Endodermal cell (in vitro differentiated cells): ENCODE results near the gene KCNAB2. TPM values are rescaled to one million over a fixed set of nuclear protein-coding genes. Genes with fewer than 3 reads are reported as not detected.

Source experiments
- DNase-seq: peaks from one replicate; pipeline ENCODE4 v3.0.0-alpha.2; 2017
- H3K27ac ChIP-seq: 2 replicates; pipeline ENCODE4 v1.5.1; 2013; ENCODE audit warnings: mild to moderate bottlenecking, low read depth, low read length, moderate library complexity
- H3K27me3 ChIP-seq: 2 replicates; pipeline ENCODE4 v1.6.1; 2013; ENCODE audit warnings: mild to moderate bottlenecking, low read length, moderate library complexity; ENCODE audit not compliant: insufficient read depth, control insufficient read depth, poor library complexity, severe bottlenecking
- H3K36me3 ChIP-seq: 2 replicates; pipeline ENCODE4 v1.7.0; 2013; ENCODE audit warnings: mild to moderate bottlenecking, low read length, moderate library complexity; ENCODE audit not compliant: control insufficient read depth, insufficient read depth
- H3K4me1 ChIP-seq: one replicate; pipeline ENCODE4 v1.7.0; 2013; ENCODE audit warnings: low read length; ENCODE audit not compliant: control insufficient read depth, insufficient read depth
- H3K4me3 ChIP-seq: 2 replicates; pipeline ENCODE4 v1.5.1; 2013; ENCODE audit warnings: mild to moderate bottlenecking, low read length, moderate library complexity
- H3K9ac ChIP-seq: 2 replicates; pipeline ENCODE4 v1.6.1; 2013; ENCODE audit warnings: mild to moderate bottlenecking, low read length, moderate library complexity; ENCODE audit not compliant: poor library complexity, severe bottlenecking; ENCODE audit errors: extremely low read depth
- H3K9me3 ChIP-seq: 2 replicates; pipeline ENCODE4 v1.6.1; 2013; ENCODE audit warnings: mild to moderate bottlenecking, low read length, moderate library complexity; ENCODE audit not compliant: control insufficient read depth
- H3K27ac Mint-ChIP-seq: 2 replicates; pipeline ENCODE4 v1.8.0; 2020; ENCODE audit warnings: mixed read lengths
- H3K27me3 Mint-ChIP-seq: 2 replicates; pipeline ENCODE4 v1.8.0; 2021; ENCODE audit warnings: mild to moderate bottlenecking, mixed read lengths; ENCODE audit not compliant: insufficient read depth
- H3K36me3 Mint-ChIP-seq: 2 replicates; pipeline ENCODE4 v1.8.0; 2020; ENCODE audit warnings: low read depth, mixed read lengths
- H3K4me1 Mint-ChIP-seq: 2 replicates; pipeline ENCODE4 v1.8.0; 2020; ENCODE audit warnings: mixed read lengths
- H3K4me3 Mint-ChIP-seq: 2 replicates; pipeline ENCODE4 v1.8.0; 2020; ENCODE audit warnings: mild to moderate bottlenecking, moderate library complexity, mixed read lengths
- H3K9me3 Mint-ChIP-seq: 2 replicates; pipeline ENCODE4 v1.8.0; 2020; ENCODE audit warnings: mild to moderate bottlenecking, mixed read lengths
- WGBS, 2 experiments: methylation state at CpG; one replicate each; pipeline versions ENCODE4 v1.1.5 to v1.1.7; 2013; ENCODE audit warnings: missing lambda C conversion rate in 2 of 2, mixed read lengths in 1 of 2; ENCODE audit not compliant: insufficient coverage in 1 of 2, insufficient read length in 1 of 2; 5-methylcytosine and 5-hydroxymethylcytosine counted together
- long read RNA-seq, 4 experiments: library from polyadenylated mRNA in 2 of 4; library from RNA in 1 of 4; library from capped mRNA in 1 of 4; stranded (forward) in 3 of 4; unstranded in 1 of 4; transcript quantifications; one replicate each; pipeline ENCODE4 v2.0.0, GENCODE V29; 2020 to 2021; ENCODE audit warnings: inconsistent platforms in 1 of 4
- polyA plus RNA-seq, 2 experiments: library from polyadenylated mRNA; stranded (reverse); fragments of 50-300 nt; gene quantifications; one replicate each; pipeline ENCODE4 v1.2.3, GENCODE V29; 2013
- total RNA-seq, 2 donors: library from RNA; stranded (reverse); fragmentation: NEBNext Ultra II Directional in 1 of 2; extraction: Animal tissue kit (Norgen Biotek cat#: 25700) in 1 of 2; gene quantifications; 2 replicates in 1 of 2; 3 replicates in 1 of 2; pipeline ENCODE4 v1.2.1, GENCODE V29; 2021
- TF ChIP-seq, protein P1 (sequence below): fragments of 200-600 bp; sonication (generic); conservative IDR thresholded peaks from 2 replicates; pipeline ENCODE4 v1.5.0; 2021; ENCODE audit warnings: antibody characterized with exemption, mild to moderate bottlenecking

KCNAB2 gene
- total RNA-seq, result 10 to 100 TPM; 14.9 to 22.9 TPM
- 6.6 TPM for polyA plus RNA-seq (2013, experiment 1 of 2)
- polyA plus RNA-seq (2013, experiment 2 of 2), result 6.0 TPM
- long read RNA-seq, experiment 1, full-length matches to known transcripts, result 1 of 13 reads
- long read RNA-seq, experiment 1, partial matches to known transcripts, result 0 of 13 reads
- long read RNA-seq, experiment 1, other reads (novel, unspliced or antisense), result 12 of 13 reads
- long read RNA-seq, experiment 2, full-length matches to known transcripts, result 33 of 41 reads
- long read RNA-seq, experiment 2, partial matches to known transcripts, result 1 of 41 reads
- long read RNA-seq, experiment 2, other reads (novel, unspliced or antisense), result 7 of 41 reads
- long read RNA-seq, experiment 3, full-length matches to known transcripts, result 21 of 31 reads
- long read RNA-seq, experiment 3, partial matches to known transcripts, result 4 of 31 reads
- long read RNA-seq, experiment 3, other reads (novel, unspliced or antisense), result 6 of 31 reads
- long read RNA-seq, experiment 4, partial matches to known transcripts, result 2 of 3 reads
- long read RNA-seq, experiment 4, other reads (novel, unspliced or antisense), result 1 of 3 reads

- no peak for DNase-seq
- H3K4me3 Mint-ChIP-seq, result no peak within 1 kb of the TSS
- Histone ChIP-seq H3K36me3 (no peaks in the 10 kb centered on the region), H3K9ac (no peak within 1 kb of the TSS), H3K4me3 (no peak within 1 kb of the TSS), H3K27ac (no peak within 1 kb of the TSS), H3K9me3 (no peaks in the 10 kb centered on the region), H3K4me1 (no peaks in the 10 kb centered on the region), H3K27me3 (no peaks in the 10 kb centered on the region)
- 85 to 90% methylated on average over 9 to 15 of the region's 15 CpGs for WGBS, 2 experiments
- TF ChIP-seq, protein P1, sequence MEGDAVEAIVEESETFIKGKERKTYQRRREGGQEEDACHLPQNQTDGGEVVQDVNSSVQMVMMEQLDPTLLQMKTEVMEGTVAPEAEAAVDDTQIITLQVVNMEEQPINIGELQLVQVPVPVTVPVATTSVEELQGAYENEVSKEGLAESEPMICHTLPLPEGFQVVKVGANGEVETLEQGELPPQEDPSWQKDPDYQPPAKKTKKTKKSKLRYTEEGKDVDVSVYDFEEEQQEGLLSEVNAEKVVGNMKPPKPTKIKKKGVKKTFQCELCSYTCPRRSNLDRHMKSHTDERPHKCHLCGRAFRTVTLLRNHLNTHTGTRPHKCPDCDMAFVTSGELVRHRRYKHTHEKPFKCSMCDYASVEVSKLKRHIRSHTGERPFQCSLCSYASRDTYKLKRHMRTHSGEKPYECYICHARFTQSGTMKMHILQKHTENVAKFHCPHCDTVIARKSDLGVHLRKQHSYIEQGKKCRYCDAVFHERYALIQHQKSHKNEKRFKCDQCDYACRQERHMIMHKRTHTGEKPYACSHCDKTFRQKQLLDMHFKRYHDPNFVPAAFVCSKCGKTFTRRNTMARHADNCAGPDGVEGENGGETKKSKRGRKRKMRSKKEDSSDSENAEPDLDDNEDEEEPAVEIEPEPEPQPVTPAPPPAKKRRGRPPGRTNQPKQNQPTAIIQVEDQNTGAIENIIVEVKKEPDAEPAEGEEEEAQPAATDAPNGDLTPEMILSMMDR, result no peak
- H3K9me3 Mint-ChIP-seq, result no peaks in the 10 kb centered on the region
- H3K27ac Mint-ChIP-seq, result no peak within 1 kb of the TSS
- H3K4me1 Mint-ChIP-seq, result no peaks in the 10 kb centered on the region
- no peaks in the 10 kb centered on the region for H3K27me3 Mint-ChIP-seq
- no peaks in the 10 kb centered on the region for H3K36me3 Mint-ChIP-seq
Measured at GRCh38 chr1:6045561-6045960, at the start of gene KCNAB2. KCNAB2 (plus strand) TSS chr1:6045888; CDS start chr1:6051537, 5,649 bp downstream.

DNA sequence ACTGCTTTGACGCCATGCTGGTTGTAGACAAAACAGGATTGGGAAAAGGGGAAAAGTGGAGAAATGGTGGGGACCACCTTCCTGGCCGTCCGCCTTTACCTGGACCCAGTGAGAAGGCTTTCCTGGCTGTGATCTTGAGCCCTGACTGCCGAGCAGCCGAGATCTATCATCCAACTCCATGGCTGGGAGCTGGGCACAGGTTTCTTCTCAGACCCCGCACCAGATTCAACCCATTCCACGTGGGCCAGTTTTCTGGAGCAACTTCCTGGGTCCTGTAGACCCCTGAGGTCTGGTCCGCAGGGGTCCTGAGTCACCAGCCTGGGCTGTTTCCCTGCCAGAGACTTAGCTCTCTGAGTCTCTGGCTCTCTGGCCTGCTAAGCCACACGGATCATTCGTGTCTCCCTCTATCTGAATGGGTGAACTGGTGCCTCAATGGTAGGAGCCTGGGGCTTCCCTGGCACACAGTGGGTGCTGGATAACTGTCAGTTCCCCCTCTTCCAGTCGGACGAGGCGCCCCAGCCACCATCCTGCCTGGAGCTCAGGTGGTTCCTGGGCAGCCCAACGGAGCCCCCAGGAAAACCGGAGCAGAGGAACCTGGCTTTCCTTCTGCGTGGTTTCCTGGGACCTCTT is 48.9 kb upstream of the KCNAB2 start:
- H3K36me3 ChIP-seq, result no peaks in the 10 kb centered on the region
- Mint-ChIP-seq H3K27me3 (peaks cover 5% of the 10 kb centered on the region), H3K36me3 (no peaks in the 10 kb centered on the region), H3K9me3 (no peaks in the 10 kb centered on the region), H3K4me1 (peaks cover 12% of the 10 kb centered on the region), H3K27ac (no peak overlapping the region), H3K4me3 (no peak overlapping the region)
- TF ChIP-seq, protein P1, result no peak
- H3K27ac ChIP-seq, result no peak overlapping the region
- H3K9me3 ChIP-seq, result no peaks in the 10 kb centered on the region
- H3K27me3 ChIP-seq, result peaks cover 6% of the 10 kb centered on the region
- no peak overlapping the region for H3K9ac ChIP-seq
- 86 to 93% methylated on average over 11 to 16 of the region's 16 CpGs for WGBS, 2 experiments
- no peaks in the 10 kb centered on the region for H3K4me1 ChIP-seq
- DNase-seq, result no peak
- no peak overlapping the region for H3K4me3 ChIP-seq

DNA sequence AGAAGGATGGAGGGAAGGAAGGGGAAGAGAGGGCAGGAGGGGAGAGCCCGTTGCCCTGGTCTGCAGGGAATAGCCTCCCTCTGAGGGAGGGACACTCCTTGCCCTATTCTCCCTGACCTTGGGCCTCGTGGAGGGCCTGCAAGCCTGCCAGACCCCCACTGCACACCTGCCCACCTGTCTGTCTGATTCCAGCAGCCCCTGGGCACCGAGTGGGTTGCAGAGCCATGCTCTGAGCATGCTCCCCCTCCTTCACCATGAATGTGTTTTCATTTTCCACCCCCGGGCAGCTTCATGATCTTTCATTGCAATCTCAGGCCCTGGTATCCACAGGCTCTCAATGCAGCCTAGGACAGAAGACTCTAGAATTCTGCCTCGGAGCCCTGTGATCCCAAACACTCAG is 48.4 kb upstream of the KCNAB2 start:
- H3K27ac Mint-ChIP-seq, result no peak overlapping the region
- TF ChIP-seq, protein P1, result no peak
- no peak for DNase-seq
- Histone ChIP-seq H3K27ac (no peak overlapping the region), H3K9me3 (no peaks in the 10 kb centered on the region), H3K27me3 (peaks cover 6% of the 10 kb centered on the region), H3K4me3 (no peak overlapping the region), H3K4me1 (no peaks in the 10 kb centered on the region), H3K9ac (no peak overlapping the region), H3K36me3 (no peaks in the 10 kb centered on the region)
- no peaks in the 10 kb centered on the region for H3K9me3 Mint-ChIP-seq
- peaks cover 12% of the 10 kb centered on the region for H3K4me1 Mint-ChIP-seq
- H3K27me3 Mint-ChIP-seq, result peaks cover 5% of the 10 kb centered on the region
- no peak overlapping the region for H3K4me3 Mint-ChIP-seq
- 88 to 89% methylated on average over 3 to 5 of the region's 5 CpGs for WGBS, 2 experiments
- H3K36me3 Mint-ChIP-seq, result no peaks in the 10 kb centered on the region
